Activated effector memory CD4-positive, alpha-beta T cell treated with Interleukin-2 at 50 U/mL for 16 hours (primary cell): Measurements from ENCODE around the gene CES3.
"Not testable (repeated sequence)": the region's sequence is repeated elsewhere in the genome, so short reads cannot be mapped to it uniquely, and the experiment has no call there.

ENCODE experiments used
- DNase-seq: peaks from one replicate; pipeline ENCODE4 v3.0.0-alpha.2; 2020

Gene CES3

DNA sequence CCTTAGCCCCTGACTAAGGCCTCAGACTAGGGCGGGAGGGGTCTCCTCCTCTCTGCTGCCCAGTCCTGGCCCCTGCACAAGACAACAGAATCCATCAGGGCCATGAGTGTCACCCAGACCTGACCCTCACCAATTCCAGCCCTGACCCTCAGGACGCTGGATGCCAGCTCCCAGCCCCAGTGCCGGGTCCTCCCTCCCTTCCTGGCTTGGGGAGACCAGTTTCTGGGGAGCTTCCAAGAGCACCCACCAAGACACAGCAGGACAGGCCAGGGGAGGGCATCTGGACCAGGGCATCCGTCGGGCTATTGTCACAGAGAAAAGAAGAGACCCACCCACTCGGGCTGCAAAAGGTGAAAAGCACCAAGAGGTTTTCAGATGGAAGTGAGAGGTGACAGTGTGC is 12.7 kb downstream of the CES3 start:
- no peak for DNase-seq

GRCh38 chr16:66974156-66974931 is 13.3 kb downstream of the CES3 start:
- DNase-seq = not testable (repeated sequence)

GRCh38 chr16:66974932-66975246 is 13.8 kb downstream of the CES3 start:
- DNase-seq = peak; percentile 19

- no peak for DNase-seq
Measured at GRCh38 chr16:66975302-66975893, 14.3 kb downstream of the CES3 start.

- DNase-seq = no peak
Measured at GRCh38 chr16:66976746-66977145, 15.7 kb downstream of the CES3 start.

DNA sequence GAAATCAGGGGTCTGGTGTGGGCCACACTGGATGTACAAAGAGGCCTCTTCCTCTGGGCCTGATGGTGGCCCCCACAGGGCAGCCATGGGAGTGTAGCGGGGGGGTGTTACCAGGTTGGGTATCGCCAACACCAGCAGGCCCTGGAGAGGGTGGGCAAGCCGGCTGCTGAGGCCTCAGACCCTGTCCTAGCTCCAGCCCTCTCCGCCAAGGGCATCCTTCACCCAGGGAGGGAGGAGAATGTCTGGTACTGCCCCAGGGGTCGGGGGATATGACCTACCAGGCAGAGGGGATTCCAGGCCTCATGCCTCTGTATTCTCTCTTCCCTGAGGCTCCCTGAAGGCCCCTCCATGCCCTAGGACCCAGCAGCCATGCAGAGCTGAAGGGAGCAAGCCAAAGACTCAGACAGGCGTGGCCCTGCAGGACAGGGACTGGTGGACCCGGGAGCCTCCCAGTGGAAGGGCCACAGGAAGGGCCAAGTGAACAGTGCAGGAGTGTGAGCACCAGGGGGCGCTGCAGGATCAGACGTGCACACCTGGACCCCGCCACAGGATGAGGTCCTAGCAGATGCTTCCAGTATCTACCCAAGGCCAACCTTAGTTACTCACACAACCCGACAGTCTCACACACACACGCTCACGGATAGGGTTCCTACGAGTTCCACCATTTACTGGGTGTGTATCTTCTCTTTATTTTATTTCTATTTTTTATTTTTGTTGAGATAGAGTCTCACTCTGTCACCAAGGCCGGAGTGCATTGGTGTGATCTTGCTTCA is 16.5 kb downstream of the CES3 start:
- DNase-seq = peak; percentile 77

DNA sequence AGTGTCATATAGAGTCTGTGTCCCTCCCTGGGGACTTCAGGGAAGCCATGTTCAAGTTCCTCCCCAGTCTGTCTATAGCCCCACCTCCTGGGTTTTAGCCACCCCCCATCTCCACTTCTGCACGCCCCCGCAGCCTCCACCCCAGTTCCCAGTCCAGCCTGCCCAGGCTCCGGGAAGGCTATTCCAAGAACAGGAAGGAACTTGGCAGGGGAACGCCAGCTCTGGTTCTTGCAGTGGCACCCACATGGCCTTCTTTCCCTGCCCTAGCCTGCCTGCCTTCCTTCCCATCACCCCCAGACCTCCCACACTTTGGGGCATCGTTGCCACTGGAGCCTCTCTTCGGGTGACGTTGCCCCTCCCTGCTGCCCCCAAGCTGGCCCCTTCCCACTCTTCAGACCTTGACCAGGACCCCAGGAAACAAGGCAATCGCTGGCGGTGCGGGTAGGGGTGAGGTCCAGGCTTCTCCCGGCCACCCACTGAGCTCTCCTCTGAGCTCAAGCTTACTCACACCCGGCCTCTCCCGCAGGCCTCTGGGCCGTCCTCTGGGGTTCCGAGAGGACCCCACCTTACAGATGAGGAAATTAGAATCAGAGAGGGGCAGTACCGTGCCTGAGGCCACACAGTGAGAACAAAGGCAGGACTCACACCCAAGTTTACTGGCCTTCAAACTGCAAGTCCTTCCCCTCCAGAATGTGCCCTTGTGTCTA is 18.1 kb downstream of the CES3 start:
- DNase-seq = no peak

- DNase-seq = no peak
Measured at GRCh38 chr16:66983033-66983432, 22.0 kb downstream of the CES3 start.

GRCh38 chr16:66984892-66985311 is 23.8 kb downstream of the CES3 start:
- DNase-seq = peak; percentile 49

DNA sequence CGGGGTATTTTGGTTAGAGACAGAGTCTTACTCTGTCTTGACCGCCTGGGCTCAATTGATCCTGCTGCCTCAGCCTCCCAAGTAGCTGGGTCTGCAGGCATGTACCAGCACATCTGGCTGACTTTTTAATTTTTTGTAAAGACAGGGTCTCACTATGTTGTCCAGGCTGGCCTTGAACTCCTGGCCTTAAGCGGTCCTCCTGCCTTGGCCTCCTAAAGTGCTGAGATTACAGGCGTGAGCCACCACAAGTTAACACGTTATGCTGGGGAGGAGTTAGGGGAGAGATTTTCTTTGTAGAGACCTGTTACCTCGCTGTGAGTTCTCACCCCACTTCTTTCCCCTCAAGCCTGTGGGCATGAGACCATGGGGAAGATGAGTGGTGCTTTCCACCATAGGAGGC is 25.5 kb downstream of the CES3 start:
- no peak for DNase-seq

GRCh38 chr16:66988197-66988788 is 27.2 kb downstream of the CES3 start, which contains the start of gene CES4A:
TSS of gene CES4A (plus strand) at chr16:66988589. CDS start at chr16:66988773, 184 bp downstream.
- DNase-seq = no peak

GRCh38 chr16:66991545-66992077 is 30.5 kb downstream of the CES3 start:
- no peak for DNase-seq

DNA sequence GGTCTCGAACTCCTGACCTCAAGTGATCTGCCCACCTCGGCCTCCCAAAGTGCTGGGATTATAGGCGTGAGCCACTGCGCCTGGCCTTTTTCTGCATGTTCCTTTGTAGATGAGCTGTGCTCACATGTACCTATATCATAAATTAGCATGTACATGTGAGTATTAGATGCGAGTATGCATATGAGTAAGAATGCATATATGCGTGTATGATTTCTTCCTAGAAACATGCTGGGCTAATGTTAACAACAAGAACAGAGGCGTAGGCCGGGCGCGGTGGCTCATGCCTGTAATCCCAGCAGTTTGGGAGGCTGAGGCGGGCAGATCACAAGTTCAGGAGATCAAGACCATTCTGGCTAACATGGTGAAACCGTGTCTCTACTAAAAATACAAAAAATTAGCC is 32.5 kb downstream of the CES3 start:
- DNase-seq = not testable (repeated sequence)

DNA sequence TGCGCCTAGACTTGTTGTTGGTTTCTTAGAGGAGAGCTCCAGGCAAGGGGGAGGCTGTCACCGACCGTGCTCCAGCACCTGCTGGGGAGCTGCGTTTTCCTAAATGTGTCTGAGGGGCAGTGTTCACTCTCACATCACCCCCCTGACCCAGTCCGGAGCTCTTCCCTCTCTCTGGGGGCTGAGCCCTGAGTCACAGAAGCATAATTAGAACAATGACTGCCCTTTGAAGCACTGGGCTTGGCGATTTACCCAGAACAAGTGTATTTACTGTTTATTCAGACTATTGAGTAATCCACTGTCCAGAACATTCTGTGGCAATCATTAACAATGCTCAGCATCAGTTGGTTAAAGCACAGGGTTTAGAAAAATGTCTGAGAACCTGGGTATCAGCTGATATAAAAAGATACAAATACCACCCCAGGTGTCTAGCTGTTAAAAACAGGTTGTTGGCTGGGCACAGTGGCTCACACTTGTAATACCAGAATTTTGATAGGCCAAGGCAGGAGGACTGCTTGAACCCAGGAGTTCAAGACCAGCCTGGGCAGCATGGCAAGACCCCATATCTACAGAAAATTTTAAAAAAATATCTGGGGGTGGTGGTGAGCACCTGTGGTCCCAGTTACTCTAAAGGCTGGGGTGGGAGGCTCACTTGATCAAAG is 35.4 kb downstream of the CES3 start:
- no peak for DNase-seq

DNA sequence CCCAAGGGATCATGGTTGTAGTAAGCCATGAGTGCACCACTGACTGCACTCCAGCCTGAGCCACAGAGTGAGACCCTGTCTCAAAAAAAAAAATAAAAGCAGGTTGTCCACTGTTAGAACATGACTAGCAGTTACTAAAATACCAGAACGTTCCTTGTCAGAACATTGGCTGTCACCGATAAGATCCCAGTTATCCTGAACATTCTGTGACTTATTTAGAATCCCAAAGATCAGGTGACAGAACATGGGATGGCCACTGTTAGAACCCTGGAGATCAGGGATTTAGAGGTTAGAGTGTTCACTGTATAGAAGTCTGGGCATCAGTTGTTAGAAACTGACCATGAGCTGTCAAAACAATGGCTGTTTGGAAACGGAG is 35.9 kb downstream of the CES3 start:
- DNase-seq = no peak

DNA sequence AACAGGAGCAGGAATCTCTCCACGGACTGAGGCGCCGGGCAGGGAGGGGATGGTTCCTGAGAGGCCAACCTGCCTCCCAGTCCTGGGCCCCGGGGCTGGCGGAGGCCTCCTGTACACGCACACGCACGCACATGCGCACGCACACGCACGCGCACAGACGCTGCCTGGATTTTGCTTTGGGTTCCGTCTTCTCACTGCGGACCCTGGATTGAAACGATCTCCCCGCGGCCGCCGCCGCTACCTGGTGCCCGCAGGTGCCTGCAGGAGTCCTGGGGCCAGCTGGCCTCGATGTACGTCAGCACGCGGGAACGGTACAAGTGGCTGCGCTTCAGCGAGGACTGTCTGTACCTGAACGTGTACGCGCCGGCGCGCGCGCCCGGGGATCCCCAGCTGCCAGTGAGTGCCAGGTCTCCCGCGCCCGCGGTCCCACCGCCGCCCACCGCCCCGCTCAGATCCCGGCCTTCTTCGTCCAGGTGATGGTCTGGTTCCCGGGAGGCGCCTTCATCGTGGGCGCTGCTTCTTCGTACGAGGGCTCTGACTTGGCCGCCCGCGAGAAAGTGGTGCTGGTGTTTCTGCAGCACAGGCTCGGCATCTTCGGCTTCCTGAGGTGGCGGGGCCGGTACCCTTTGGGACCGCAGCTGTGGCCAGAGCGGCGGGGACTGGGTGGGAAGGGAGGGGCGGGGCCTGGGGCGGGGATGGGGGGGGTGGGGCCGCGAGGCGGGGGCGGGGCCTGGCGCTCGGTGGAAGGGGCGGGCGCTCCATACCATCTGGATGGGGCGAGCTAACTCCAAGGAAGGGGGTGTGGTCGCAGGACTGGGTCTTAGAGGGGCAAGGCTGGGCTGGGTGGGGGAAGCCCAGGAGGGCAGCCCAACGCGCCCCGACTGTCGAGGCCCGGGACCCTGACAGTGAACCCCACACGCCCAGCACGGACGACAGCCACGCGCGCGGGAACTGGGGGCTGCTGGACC is 39.6 kb downstream of the CES3 start:
- DNase-seq = peak; percentile 46

GRCh38 chr16:67001726-67002125 is 40.7 kb downstream of the CES3 start:
- no peak for DNase-seq

- DNase-seq = no peak
Measured at GRCh38 chr16:67006930-67007658, 46.0 kb downstream of the CES3 start.

DNA sequence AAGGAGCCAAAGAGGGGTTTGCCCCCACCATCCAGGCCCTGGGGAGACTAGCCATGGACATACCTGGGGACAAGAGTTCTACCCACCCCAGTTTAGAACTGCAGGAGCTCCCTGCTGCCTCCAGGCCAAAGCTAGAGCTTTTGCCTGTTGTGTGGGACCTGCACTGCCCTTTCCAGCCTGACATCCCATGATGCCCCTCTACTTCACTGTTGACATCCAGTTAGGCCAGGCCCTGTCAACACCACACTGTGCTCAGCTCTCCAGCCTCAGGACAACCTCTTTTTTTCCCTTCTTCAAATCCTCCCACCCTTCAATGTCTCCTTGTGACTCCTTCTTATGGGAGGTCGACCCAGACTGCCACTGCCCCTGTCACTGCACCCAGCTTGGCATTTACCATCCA is 48.1 kb downstream of the CES3 start:
- no peak for DNase-seq

- no peak for DNase-seq
Measured at GRCh38 chr16:67011274-67011673, 50.2 kb downstream of the CES3 start.
